ENCODE results near the gene PLCH1.

Gene PLCH1

GRCh38 chr3:155548195-155548594 is 196.7 kb downstream of the PLCH1 start:
- Mint-ChIP-seq H3K27ac (no peak overlapping the region), H3K36me3 (no peaks in the 10 kb centered on the region), H3K4me3 (no peak overlapping the region), H3K9me3 (no peaks in the 10 kb centered on the region), H3K27me3 (no peaks in the 10 kb centered on the region), H3K4me1 (peaks cover 13% of the 10 kb centered on the region)
- no peak for ATAC-seq

GRCh38 chr3:155535098-155535497 is 209.8 kb downstream of the PLCH1 start:
- no peak overlapping the region for H3K27ac Mint-ChIP-seq
- H3K4me3 Mint-ChIP-seq: no peak overlapping the region
- H3K4me1 Mint-ChIP-seq: no peaks in the 10 kb centered on the region
- H3K27me3 Mint-ChIP-seq: peaks cover 17% of the 10 kb centered on the region
- no peaks in the 10 kb centered on the region for H3K36me3 Mint-ChIP-seq
- no peak for ATAC-seq
- H3K9me3 Mint-ChIP-seq: peaks cover 13% of the 10 kb centered on the region

GRCh38 chr3:155528579-155528978 is 216.3 kb downstream of the PLCH1 start:
- Mint-ChIP-seq H3K27me3 (peaks cover 18% of the 10 kb centered on the region), H3K4me1 (no peaks in the 10 kb centered on the region), H3K27ac (no peak overlapping the region), H3K36me3 (no peaks in the 10 kb centered on the region), H3K4me3 (no peak overlapping the region), H3K9me3 (peaks cover 2% of the 10 kb centered on the region)
- no peak for ATAC-seq

GRCh38 chr3:155525324-155525833 is 219.5 kb downstream of the PLCH1 start:
- Mint-ChIP-seq H3K27me3 (peaks cover 4% of the 10 kb centered on the region), H3K4me3 (no peak overlapping the region), H3K27ac (no peak overlapping the region), H3K9me3 (peaks cover under 1% of the 10 kb centered on the region), H3K36me3 (no peaks in the 10 kb centered on the region), H3K4me1 (no peaks in the 10 kb centered on the region)
- no peak for ATAC-seq

GRCh38 chr3:155520463-155520862 is 224.4 kb downstream of the PLCH1 start:
- H3K4me1 Mint-ChIP-seq: no peaks in the 10 kb centered on the region

GRCh38 chr3:155519078-155519477 is 225.8 kb downstream of the PLCH1 start:
- ATAC-seq: peak; percentile 81
- Mint-ChIP-seq H3K27ac (no peak overlapping the region), H3K27me3 (peaks cover 5% of the 10 kb centered on the region), H3K36me3 (no peaks in the 10 kb centered on the region), H3K4me3 (no peak overlapping the region), H3K9me3 (no peaks in the 10 kb centered on the region), H3K4me1 (no peaks in the 10 kb centered on the region)

More at GRCh38 chr3:155520463-155520862, 224.4 kb downstream of the PLCH1 start:
- Mint-ChIP-seq H3K27me3 (peaks cover 5% of the 10 kb centered on the region), H3K27ac (no peak overlapping the region), H3K4me3 (no peak overlapping the region), H3K36me3 (no peaks in the 10 kb centered on the region), H3K9me3 (no peaks in the 10 kb centered on the region)
- ATAC-seq: no peak

- ATAC-seq: no peak
- Mint-ChIP-seq H3K27me3 (peaks cover 5% of the 10 kb centered on the region), H3K4me3 (no peak overlapping the region), H3K9me3 (no peaks in the 10 kb centered on the region), H3K4me1 (no peaks in the 10 kb centered on the region), H3K36me3 (no peaks in the 10 kb centered on the region), H3K27ac (no peak overlapping the region)
Measured at GRCh38 chr3:155517903-155518302, 227.0 kb downstream of the PLCH1 start.

GRCh38 chr3:155516439-155516838 is 228.4 kb downstream of the PLCH1 start:
- H3K27me3 Mint-ChIP-seq: peaks cover 13% of the 10 kb centered on the region
- peaks cover 6% of the 10 kb centered on the region for H3K9me3 Mint-ChIP-seq
- H3K27ac Mint-ChIP-seq: no peak overlapping the region
- no peaks in the 10 kb centered on the region for H3K36me3 Mint-ChIP-seq
- no peaks in the 10 kb centered on the region for H3K4me1 Mint-ChIP-seq
- no peak for ATAC-seq
- H3K4me3 Mint-ChIP-seq: no peak overlapping the region

- Mint-ChIP-seq H3K9me3 (peaks cover 6% of the 10 kb centered on the region), H3K4me1 (no peaks in the 10 kb centered on the region), H3K4me3 (no peak overlapping the region), H3K27me3 (peaks cover 13% of the 10 kb centered on the region), H3K27ac (no peak overlapping the region), H3K36me3 (no peaks in the 10 kb centered on the region)
- ATAC-seq: no peak
Measured at GRCh38 chr3:155512867-155513261, 232.0 kb downstream of the PLCH1 start.

- no peak for ATAC-seq
- H3K36me3 Mint-ChIP-seq: no peaks in the 10 kb centered on the region
- no peak overlapping the region for H3K27ac Mint-ChIP-seq
- no peaks in the 10 kb centered on the region for H3K4me1 Mint-ChIP-seq
- no peak overlapping the region for H3K4me3 Mint-ChIP-seq
- H3K27me3 Mint-ChIP-seq: peaks cover 13% of the 10 kb centered on the region
- H3K9me3 Mint-ChIP-seq: peaks cover 6% of the 10 kb centered on the region
Measured at GRCh38 chr3:155512175-155512866, 232.6 kb downstream of the PLCH1 start.

GRCh38 chr3:155504682-155505081 is 240.2 kb downstream of the PLCH1 start:
- no peak overlapping the region for H3K4me3 Mint-ChIP-seq
- H3K36me3 Mint-ChIP-seq: no peaks in the 10 kb centered on the region

GRCh38 chr3:155502630-155503029 is 242.2 kb downstream of the PLCH1 start:
- H3K27ac Mint-ChIP-seq: no peak overlapping the region
- H3K36me3 Mint-ChIP-seq: no peaks in the 10 kb centered on the region
- no peaks in the 10 kb centered on the region for H3K9me3 Mint-ChIP-seq
- H3K4me3 Mint-ChIP-seq: no peak overlapping the region
- ATAC-seq: no peak
- H3K4me1 Mint-ChIP-seq: no peaks in the 10 kb centered on the region
- H3K27me3 Mint-ChIP-seq: no peaks in the 10 kb centered on the region

More at GRCh38 chr3:155504682-155505081, 240.2 kb downstream of the PLCH1 start:
- Mint-ChIP-seq H3K9me3 (no peaks in the 10 kb centered on the region), H3K4me1 (no peaks in the 10 kb centered on the region), H3K27ac (no peak overlapping the region), H3K27me3 (no peaks in the 10 kb centered on the region)
- ATAC-seq: no peak

GRCh38 chr3:155500194-155500818 is 244.6 kb downstream of the PLCH1 start:
- Mint-ChIP-seq H3K27me3 (no peaks in the 10 kb centered on the region), H3K9me3 (no peaks in the 10 kb centered on the region), H3K4me1 (peaks cover 3% of the 10 kb centered on the region), H3K4me3 (no peak overlapping the region), H3K36me3 (no peaks in the 10 kb centered on the region), H3K27ac (no peak overlapping the region)
- no peak for ATAC-seq

- Mint-ChIP-seq H3K9me3 (no peaks in the 10 kb centered on the region), H3K27me3 (no peaks in the 10 kb centered on the region), H3K27ac (no peak overlapping the region), H3K4me1 (peaks cover 21% of the 10 kb centered on the region), H3K36me3 (no peaks in the 10 kb centered on the region), H3K4me3 (no peak overlapping the region)
- no peak for ATAC-seq
Measured at GRCh38 chr3:155497930-155498647, 246.8 kb downstream of the PLCH1 start.

- Mint-ChIP-seq H3K36me3 (no peaks in the 10 kb centered on the region), H3K4me3 (no peak overlapping the region), H3K4me1 (peaks cover 21% of the 10 kb centered on the region), H3K9me3 (no peaks in the 10 kb centered on the region), H3K27me3 (no peaks in the 10 kb centered on the region), H3K27ac (no peak overlapping the region)
- no peak for ATAC-seq
Measured at GRCh38 chr3:155496206-155496605, 248.7 kb downstream of the PLCH1 start.
